NCI-H1092 (cell line): Measurements from ENCODE around the gene STARD9.
"Not testable (repeated sequence)": the region's sequence is repeated elsewhere in the genome, so short reads cannot be mapped to it uniquely, and the experiment has no call there.

ENCODE experiments used
- DNase-seq: peaks from one replicate; lab custom pipeline; 2025; lab: John Stamatoyannopoulos, UW

STARD9 gene

GRCh38 chr15:42590619-42591237, 15.3 kb downstream of the STARD9 start:
- no peak for DNase-seq

GRCh38 chr15:42591238-42591934, 16.0 kb downstream of the STARD9 start:
- no peak for DNase-seq

GRCh38 chr15:42592716-42593115, 17.3 kb downstream of the STARD9 start:
- no peak for DNase-seq

- no peak for DNase-seq
Observed at GRCh38 chr15:42593143-42593542, 17.7 kb downstream of the STARD9 start.

- no peak for DNase-seq
Observed at GRCh38 chr15:42594095-42594494, 18.7 kb downstream of the STARD9 start.

- DNase-seq: no peak
Observed at GRCh38 chr15:42595626-42596240, 20.3 kb downstream of the STARD9 start.

- not testable (repeated sequence) for DNase-seq
Observed at GRCh38 chr15:42601316-42601715, 25.9 kb downstream of the STARD9 start.

GRCh38 chr15:42602501-42602900, 27.1 kb downstream of the STARD9 start:
- no peak for DNase-seq

- no peak for DNase-seq
Observed at GRCh38 chr15:42603978-42604377, 28.6 kb downstream of the STARD9 start.

GRCh38 chr15:42604894-42605744, 29.7 kb downstream of the STARD9 start:
- DNase-seq: no peak

- no peak for DNase-seq
Observed at GRCh38 chr15:42605796-42606195, 30.4 kb downstream of the STARD9 start.

- no peak for DNase-seq
Observed at GRCh38 chr15:42608110-42608531, 32.7 kb downstream of the STARD9 start.

- DNase-seq: no peak
Observed at GRCh38 chr15:42608752-42609488, 33.5 kb downstream of the STARD9 start.

GRCh38 chr15:42611532-42611931, 36.1 kb downstream of the STARD9 start:
- DNase-seq: no peak

- DNase-seq: no peak
Observed at GRCh38 chr15:42612367-42612912, 37.0 kb downstream of the STARD9 start.

- DNase-seq: no peak
Observed at GRCh38 chr15:42616107-42616506, 40.7 kb downstream of the STARD9 start.

GRCh38 chr15:42619656-42620371, 44.4 kb downstream of the STARD9 start:
- no peak for DNase-seq

GRCh38 chr15:42621386-42621785, 46.0 kb downstream of the STARD9 start:
- DNase-seq: no peak

- DNase-seq: no peak
Observed at GRCh38 chr15:42621996-42622925, 46.9 kb downstream of the STARD9 start.

GRCh38 chr15:42623951-42624350, 48.5 kb downstream of the STARD9 start:
- DNase-seq: no peak
